GM12801 (cell line): Measurements from ENCODE around the gene ATAD3C.

Source experiments
- TF ChIP-seq, protein P1 (sequence below): IDR thresholded peaks from one replicate; pipeline ENCODE4 v1.5.1; 2011; ENCODE audit warnings: control low read depth; ENCODE audit not compliant: insufficient read length; ENCODE audit errors: extremely low read depth

The ATAD3C gene

GRCh38 chr1:1419363-1419812, 30.1 kb upstream of the ATAD3C start:
- TF ChIP-seq, protein P1, sequence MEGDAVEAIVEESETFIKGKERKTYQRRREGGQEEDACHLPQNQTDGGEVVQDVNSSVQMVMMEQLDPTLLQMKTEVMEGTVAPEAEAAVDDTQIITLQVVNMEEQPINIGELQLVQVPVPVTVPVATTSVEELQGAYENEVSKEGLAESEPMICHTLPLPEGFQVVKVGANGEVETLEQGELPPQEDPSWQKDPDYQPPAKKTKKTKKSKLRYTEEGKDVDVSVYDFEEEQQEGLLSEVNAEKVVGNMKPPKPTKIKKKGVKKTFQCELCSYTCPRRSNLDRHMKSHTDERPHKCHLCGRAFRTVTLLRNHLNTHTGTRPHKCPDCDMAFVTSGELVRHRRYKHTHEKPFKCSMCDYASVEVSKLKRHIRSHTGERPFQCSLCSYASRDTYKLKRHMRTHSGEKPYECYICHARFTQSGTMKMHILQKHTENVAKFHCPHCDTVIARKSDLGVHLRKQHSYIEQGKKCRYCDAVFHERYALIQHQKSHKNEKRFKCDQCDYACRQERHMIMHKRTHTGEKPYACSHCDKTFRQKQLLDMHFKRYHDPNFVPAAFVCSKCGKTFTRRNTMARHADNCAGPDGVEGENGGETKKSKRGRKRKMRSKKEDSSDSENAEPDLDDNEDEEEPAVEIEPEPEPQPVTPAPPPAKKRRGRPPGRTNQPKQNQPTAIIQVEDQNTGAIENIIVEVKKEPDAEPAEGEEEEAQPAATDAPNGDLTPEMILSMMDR, result no peak

DNA sequence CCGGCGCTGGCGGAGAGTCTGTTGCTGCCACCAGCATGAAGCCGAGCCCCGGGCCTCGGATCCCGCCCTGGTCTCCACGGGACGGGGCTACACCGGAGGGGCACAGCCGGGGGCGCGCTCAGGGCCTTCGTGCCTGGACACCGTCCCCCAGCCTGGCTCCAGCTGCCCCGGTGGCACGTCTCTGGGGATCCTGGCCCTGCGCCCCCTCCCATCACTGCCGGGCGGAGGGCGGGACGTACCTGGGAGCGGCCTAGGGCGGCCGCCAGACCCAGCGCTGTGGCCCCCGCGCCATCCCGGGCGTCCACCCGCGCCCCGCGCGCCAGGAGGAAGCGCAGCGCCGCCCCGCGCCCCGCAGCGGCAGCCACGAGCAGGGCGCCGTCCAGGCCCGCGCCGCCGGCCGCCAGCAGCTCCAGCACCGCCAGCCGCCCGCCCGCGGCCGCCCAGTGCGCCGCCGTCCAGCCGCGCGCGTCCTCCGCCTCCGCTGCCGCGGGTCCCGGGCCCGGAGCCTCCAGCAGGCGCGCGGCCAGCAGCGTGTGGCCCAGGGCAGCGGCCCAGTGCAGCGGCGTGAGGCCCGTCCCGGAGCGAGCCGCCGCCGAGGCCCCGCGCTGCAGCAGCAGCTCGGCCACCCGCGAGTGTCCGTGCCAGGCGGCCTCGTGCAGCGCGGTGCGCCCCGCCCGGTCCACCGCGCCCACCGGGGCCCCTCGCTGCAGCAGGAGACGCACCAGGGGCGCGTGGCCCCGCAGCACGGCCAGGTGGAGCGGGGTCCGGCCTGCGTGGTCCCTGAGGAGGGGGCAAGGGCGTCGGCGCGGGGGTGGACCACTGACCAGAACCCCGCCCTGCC, 29.5 kb upstream of the ATAD3C start:
- TF ChIP-seq, protein P1, result no peak

GRCh38 chr1:1420654-1421141, 28.8 kb upstream of the ATAD3C start:
- TF ChIP-seq, protein P1, result no peak

DNA sequence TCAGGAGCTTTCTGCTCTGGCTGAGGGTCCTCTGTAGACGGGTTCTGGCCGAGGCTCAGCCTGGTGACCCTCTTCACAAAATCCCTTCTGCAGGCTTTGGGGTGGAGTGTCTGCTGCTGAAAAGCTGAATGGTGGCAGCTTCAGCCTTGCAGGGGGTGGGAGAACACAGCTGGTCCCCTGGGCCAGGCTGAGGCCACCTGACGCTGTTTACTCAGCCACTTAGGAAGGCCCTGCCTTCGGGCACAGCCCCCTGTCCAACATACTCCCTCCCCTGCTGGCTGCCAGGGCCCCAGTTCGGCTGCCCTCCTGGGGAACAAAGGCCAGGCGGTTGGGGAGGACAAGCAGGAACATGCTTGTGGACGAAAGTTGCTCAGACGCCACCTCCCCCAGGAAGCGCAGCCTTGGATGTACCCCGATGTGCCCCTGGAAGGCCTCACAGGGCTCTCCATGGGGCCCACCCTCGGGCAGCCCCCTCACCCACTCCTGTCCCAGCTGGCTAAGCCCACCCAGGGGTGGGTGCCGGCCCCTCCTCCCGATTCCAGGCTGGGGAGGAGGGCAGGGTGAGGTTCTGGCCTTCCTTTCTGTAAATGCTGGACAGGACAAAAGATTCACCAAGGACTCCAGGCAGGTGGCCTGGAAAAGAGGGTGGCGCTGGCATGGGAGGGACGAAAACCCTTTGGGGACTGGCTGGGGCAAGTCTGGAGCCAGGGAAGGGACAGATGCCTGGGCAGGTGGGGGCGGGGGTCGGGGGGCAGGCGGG, 28.2 kb upstream of the ATAD3C start, which contains the start of gene ANKRD65:
ANKRD65 (minus strand) TSS at position 130 of the 760 bp plus-strand sequence. CDS start 271 bp downstream, outside the sequence.
- TF ChIP-seq, protein P1, result no peak

DNA sequence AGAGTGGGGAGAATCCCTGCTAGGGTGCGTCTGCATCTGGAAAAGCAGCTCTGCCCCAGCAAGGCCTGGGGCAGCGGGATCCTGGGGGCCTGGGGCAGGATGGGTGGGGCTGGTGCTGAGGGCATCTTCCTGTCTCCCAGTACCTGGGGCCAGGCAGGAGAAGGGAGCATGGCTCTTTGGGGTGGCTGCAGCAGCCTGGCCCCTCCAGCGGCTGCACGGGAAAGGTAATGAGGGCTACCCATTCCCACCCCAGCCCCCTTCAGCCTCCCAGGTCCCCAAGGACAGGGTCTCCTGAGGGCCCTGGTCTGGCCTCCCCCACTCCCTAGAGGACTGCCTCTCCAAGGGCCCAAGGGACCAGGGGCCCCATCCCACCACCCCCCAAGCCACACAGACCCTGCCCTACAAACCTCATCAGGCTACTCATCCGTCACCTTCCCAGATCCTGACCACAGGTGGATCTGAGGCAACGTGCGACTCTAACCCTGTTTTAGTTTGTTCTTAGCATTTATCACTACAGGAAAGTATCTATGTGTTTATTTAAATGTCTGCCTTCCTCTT, 27.5 kb upstream of the ATAD3C start:
- TF ChIP-seq, protein P1, result no peak

DNA sequence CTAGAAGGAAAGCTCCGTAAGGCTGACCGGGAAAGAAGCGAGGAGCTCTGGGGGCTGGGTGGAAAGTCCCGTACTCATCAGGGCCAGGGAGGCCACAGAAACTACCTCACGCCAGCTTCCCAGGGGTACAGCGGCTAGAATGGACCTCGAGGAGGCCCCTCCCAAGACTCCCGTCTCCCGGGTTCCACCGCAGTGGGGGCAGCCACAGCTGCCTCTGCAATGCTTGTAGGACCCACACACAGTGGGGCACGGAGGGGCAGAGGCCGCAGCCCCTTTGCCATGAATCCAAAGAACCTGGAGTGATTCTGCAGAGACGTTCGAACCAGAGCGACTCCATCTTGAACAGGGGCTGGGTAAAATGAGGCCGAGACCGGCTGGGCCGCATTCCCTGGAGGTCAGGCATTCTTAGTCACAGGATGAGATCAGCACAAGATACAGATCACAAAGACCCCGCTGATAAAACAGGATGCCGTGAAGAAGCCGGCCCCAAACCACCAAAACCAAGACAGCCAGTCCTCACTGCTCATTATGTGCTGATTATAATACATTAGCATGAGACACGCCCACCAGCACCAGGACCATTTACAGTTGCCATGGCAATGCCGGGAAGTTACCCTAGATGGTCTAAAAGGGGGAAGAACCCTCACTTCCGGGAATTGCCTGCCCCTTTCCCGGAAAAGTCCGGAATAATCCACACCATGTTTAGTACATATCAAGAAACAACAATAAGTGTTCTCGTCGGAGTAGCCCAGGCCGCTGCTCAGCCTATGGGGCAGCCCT, 26.8 kb upstream of the ATAD3C start:
- TF ChIP-seq, protein P1, result no peak
